Memory B cell (primary cell): ENCODE measurements around the gene ARHGAP36.

ENCODE experiments used
- ATAC-seq: fragments of 150-1000 bp; cut with Tn5 transposase; 2 replicates; pipeline ENCODE4 v1.10.0; 2021; ENCODE audit warnings: low read depth, mild to moderate bottlenecking, moderate library complexity
- DNase-seq, 2 donors: peaks; one replicate each; pipeline ENCODE4 v3.0.0; 2022; ENCODE audit warnings: low spot score in 2 of 2
- H3K27ac Mint-ChIP-seq: one replicate; pipeline ENCODE4 v1.8.0; 2022; ENCODE audit warnings: mild to moderate bottlenecking, moderate library complexity, mixed read lengths
- H3K27me3 Mint-ChIP-seq: one replicate; pipeline ENCODE4 v1.8.0; 2022; ENCODE audit warnings: mixed read lengths
- H3K36me3 Mint-ChIP-seq: one replicate; pipeline ENCODE4 v1.8.0; 2022; ENCODE audit warnings: mild to moderate bottlenecking, mixed read lengths
- H3K4me1 Mint-ChIP-seq: one replicate; pipeline ENCODE4 v1.8.0; 2022; ENCODE audit warnings: mixed read lengths
- H3K4me3 Mint-ChIP-seq: one replicate; pipeline ENCODE4 v1.8.0; 2022; ENCODE audit warnings: mild to moderate bottlenecking, moderate library complexity, mixed read lengths
- H3K9me3 Mint-ChIP-seq: one replicate; pipeline ENCODE4 v1.8.0; 2022; ENCODE audit warnings: mixed read lengths

The ARHGAP36 gene

GRCh38 chrX:131139072-131139471, 80.9 kb downstream of the ARHGAP36 start:
- DNase-seq (no peak), ATAC-seq (peak; percentile 15)
- no peaks in the 10 kb centered on the region for H3K36me3 Mint-ChIP-seq
- H3K27ac Mint-ChIP-seq = no peak overlapping the region
- H3K9me3 Mint-ChIP-seq = no peaks in the 10 kb centered on the region
- no peaks in the 10 kb centered on the region for H3K27me3 Mint-ChIP-seq
- H3K4me3 Mint-ChIP-seq = no peak overlapping the region
- no peaks in the 10 kb centered on the region for H3K4me1 Mint-ChIP-seq
